GM23338 (cell line): ENCODE measurements around the gene TRIM32. TPM values are rescaled to one million over a fixed set of nuclear protein-coding genes. Genes with fewer than 3 reads are reported as not detected.
A peak's percentile ranks its signal among the peaks of the same experiment; 100 is the strongest.
"Not testable (repeated sequence)": the region's sequence is repeated elsewhere in the genome, so short reads cannot be mapped to it uniquely, and the experiment has no call there.

Experiments
- ATAC-seq: fragments of 200-7000 bp; cut with Tn5 transposase; 3 replicates; pipeline ENCODE4 v1.9.1; 2020
- DNase-seq: peaks from one replicate; pipeline ENCODE4 v3.0.0-alpha.2; 2015; ENCODE audit warnings: low spot score
- H2AFZ ChIP-seq: fragments of 200-600 bp; sonication (generic); 2 replicates; pipeline ENCODE4 v1.8.0; 2016; ENCODE audit warnings: antibody characterized with exemption, mild to moderate bottlenecking, moderate library complexity
- H3F3A ChIP-seq: fragments of 200-600 bp; sonication (generic); replicated peaks from 2 replicates; pipeline ENCODE4 v1.8.0; 2017; ENCODE audit warnings: antibody characterized with exemption, mixed run types, low read depth
- H3K27ac ChIP-seq: fragments of 200-600 bp; sonication (generic); 2 replicates; pipeline ENCODE4 v1.6.1; 2016; ENCODE audit warnings: low read depth
- H3K27me3 ChIP-seq: fragments of 200-600 bp; sonication (generic); 2 replicates; pipeline ENCODE4 v1.8.0; 2016; ENCODE audit warnings: mild to moderate bottlenecking, mixed run types, moderate library complexity; ENCODE audit not compliant: insufficient read depth
- H3K36me3 ChIP-seq: fragments of 200-600 bp; sonication (generic); 2 replicates; pipeline ENCODE4 v1.8.0; 2016; ENCODE audit warnings: mild to moderate bottlenecking; ENCODE audit not compliant: insufficient read depth
- H3K4me1 ChIP-seq: fragments of 200-600 bp; sonication (generic); 2 replicates; pipeline ENCODE4 v1.8.0; 2016; ENCODE audit warnings: mild to moderate bottlenecking, moderate library complexity; ENCODE audit not compliant: insufficient read depth
- H3K4me2 ChIP-seq: fragments of 200-600 bp; sonication (generic); 2 replicates; pipeline ENCODE4 v1.7.1; 2017; ENCODE audit warnings: mixed run types
- H3K4me3 ChIP-seq: fragments of 200-600 bp; sonication (generic); 2 replicates; pipeline ENCODE4 v1.6.1; 2016; ENCODE audit warnings: mixed run types
- H3K79me2 ChIP-seq: fragments of 200-600 bp; sonication (generic); replicated peaks from 2 replicates; pipeline ENCODE4 v1.8.0; 2017; ENCODE audit warnings: mild to moderate bottlenecking; ENCODE audit not compliant: insufficient read depth
- H3K9me2 ChIP-seq: fragments of 200-600 bp; sonication (generic); 2 replicates; pipeline ENCODE4 v1.8.0; 2017; ENCODE audit not compliant: insufficient read depth
- H4K20me1 ChIP-seq: fragments of 200-600 bp; sonication (generic); replicated peaks from 2 replicates; pipeline ENCODE4 v1.8.0; 2017; ENCODE audit warnings: mild to moderate bottlenecking; ENCODE audit not compliant: insufficient read depth
- H3K27ac Mint-ChIP-seq: 2 replicates; pipeline ENCODE4 v1.8.0; 2020; ENCODE audit warnings: inconsistent platforms, mild to moderate bottlenecking, moderate library complexity, mixed read lengths
- H3K27me3 Mint-ChIP-seq: 3 replicates; pipeline ENCODE4 v1.8.0; 2022; ENCODE audit warnings: low read depth, mild to moderate bottlenecking, moderate library complexity, mixed read lengths, inconsistent platforms; ENCODE audit not compliant: insufficient read depth, poor library complexity
- H3K36me3 Mint-ChIP-seq: 3 replicates; pipeline ENCODE4 v1.8.0; 2021; ENCODE audit warnings: low read depth, mild to moderate bottlenecking, inconsistent platforms, moderate library complexity, mixed read lengths
- H3K4me1 Mint-ChIP-seq: 3 replicates; pipeline ENCODE4 v1.8.0; 2020; ENCODE audit warnings: mild to moderate bottlenecking, inconsistent platforms, mixed read lengths
- H3K4me3 Mint-ChIP-seq: 3 replicates; pipeline ENCODE4 v1.8.0; 2021; ENCODE audit warnings: moderate library complexity, mild to moderate bottlenecking, inconsistent platforms, mixed read lengths
- H3K9me3 Mint-ChIP-seq: 3 replicates; pipeline ENCODE4 v1.8.0; 2020; ENCODE audit warnings: moderate library complexity, mild to moderate bottlenecking, inconsistent platforms, mixed read lengths
- ETS1 ChIP-seq: IDR thresholded peaks from 2 replicates; pipeline ENCODE4 v1.6.1; 2016; ENCODE audit warnings: antibody characterized with exemption
- EZH2phosphoT487 ChIP-seq: fragments of 200-600 bp; sonication (generic); IDR thresholded peaks from one replicate; pipeline ENCODE4 v1.8.1; 2018; ENCODE audit warnings: antibody characterized with exemption; ENCODE audit not compliant: unreplicated experiment
- JUNB ChIP-seq: IDR thresholded peaks from one replicate; pipeline ENCODE4 v1.6.1; 2016; ENCODE audit warnings: antibody characterized with exemption; ENCODE audit not compliant: unreplicated experiment
- NANOG ChIP-seq: IDR thresholded peaks from 2 replicates; pipeline ENCODE4 v1.6.1; 2016; ENCODE audit warnings: antibody characterized with exemption, borderline replicate concordance
- POLR2AphosphoS5 ChIP-seq: IDR thresholded peaks from 2 replicates; pipeline ENCODE4 v1.6.1; 2016; ENCODE audit warnings: antibody characterized with exemption, low read depth
- REST ChIP-seq: IDR thresholded peaks from one replicate; pipeline ENCODE4 v1.6.1; 2018; ENCODE audit warnings: antibody characterized with exemption; ENCODE audit not compliant: unreplicated experiment
- STAT1 ChIP-seq: IDR thresholded peaks from one replicate; pipeline ENCODE4 v1.6.1; 2016; ENCODE audit warnings: antibody characterized with exemption; ENCODE audit not compliant: unreplicated experiment
- ZNF331 ChIP-seq: fragments of 250-450 bp; sonication (Bioruptor Pico); IDR thresholded peaks from 2 replicates; pipeline ENCODE4 v1.5.0; 2020; ENCODE audit warnings: low read depth, mild to moderate bottlenecking, moderate library complexity
- polyA plus RNA-seq: library from polyadenylated mRNA; unstranded; fragments of >200 nt; fragmentation: Nextera tagmentation; extraction: Ambion mirVana; gene quantifications from 2 replicates; pipeline ENCODE4 v1.2.1, GENCODE V29; 2016
- total RNA-seq: library from RNA; depleted of rRNA; stranded (reverse); fragments of >200 nt; shearing (Covaris generic); gene quantifications from 2 replicates; pipeline ENCODE4 v1.2.3, GENCODE V29; 2014
- TF ChIP-seq, protein P1 (sequence below), 2 experiments: fragments of 200-600 bp in 1 of 2; sonication (generic) in 1 of 2; conservative IDR thresholded peaks; 2 replicates each; pipeline versions ENCODE4 v1.5.1 to v1.6.1; 2016 to 2017; ENCODE audit warnings: antibody characterized with exemption in 2 of 2, low read depth in 2 of 2, mild to moderate bottlenecking in 2 of 2, moderate library complexity in 1 of 2

The TRIM32 gene
- total and polyA plus RNA-seq, 2 experiments from 2014 or later, result 6.7 to 16.3 TPM

DNA sequence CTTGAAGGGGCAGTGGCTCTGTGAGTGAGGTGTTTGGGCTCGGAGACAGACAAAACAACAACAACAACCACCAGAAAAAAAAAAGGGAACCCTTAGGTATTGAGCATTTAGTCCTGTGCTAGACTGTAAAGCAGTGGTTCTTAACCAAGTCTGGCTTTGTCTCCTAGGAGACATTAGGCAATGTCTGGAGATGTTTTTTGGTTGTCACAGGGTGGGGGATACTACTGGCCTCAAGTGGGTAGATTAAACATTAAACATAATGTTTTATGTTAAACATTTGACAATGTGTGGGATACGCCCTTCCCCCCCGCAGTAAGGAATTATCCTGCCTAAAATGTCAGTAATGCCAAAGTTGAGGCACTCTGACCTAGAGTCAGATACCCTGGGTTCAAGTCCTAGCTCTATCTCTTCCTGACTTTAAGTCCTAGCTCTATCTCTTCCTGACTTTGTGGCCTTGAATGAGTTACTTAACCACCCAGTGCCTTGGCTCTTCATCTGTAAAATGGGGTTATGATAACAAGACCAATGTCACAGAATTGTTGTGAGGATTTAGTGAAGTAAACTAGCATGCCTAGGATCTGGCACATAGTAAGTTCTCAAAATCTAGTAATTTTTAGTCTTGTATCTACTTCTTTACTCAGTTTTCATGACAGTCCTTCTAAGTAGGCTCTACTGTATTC lies 1.8 kb downstream of the TRIM32 start:
- Histone ChIP-seq H3K27ac (no peak overlapping the region), H3K4me1 (peaks cover 28% of the 10 kb centered on the region), H3K79me2 (peaks cover 59% of the 10 kb centered on the region), H3K4me3 (peak overlapping the region; percentile 77; the same call in 1 of the 2 replicates), H3K27me3 (no peaks in the 10 kb centered on the region), H3K9me2 (0 out of 2 replicates have a peak, but pooled peaks cover 4% of the 10 kb centered on the region), H3F3A (no peaks in the 10 kb centered on the region), H4K20me1 (peaks cover 23% of the 10 kb centered on the region; the same call in 1 of the 2 replicates), H2AFZ (no peak overlapping the region), H3K4me2 (peak overlapping the region; percentile 96), H3K36me3 (0 out of 2 replicates have a peak, but pooled peaks cover 4% of the 10 kb centered on the region)
- peaks cover 12% of the 10 kb centered on the region for H3K27me3 Mint-ChIP-seq
- peaks cover 14% of the 10 kb centered on the region; the same call in 2 of the 3 replicates for H3K36me3 Mint-ChIP-seq
- H3K27ac Mint-ChIP-seq, result peak overlapping the region; percentile 50; the same call in 1 of the 2 replicates
- no peak for DNase-seq
- H3K4me3 Mint-ChIP-seq, result peak overlapping the region; percentile 81; the same call in 1 of the 3 replicates
- no peak for ATAC-seq
- H3K4me1 Mint-ChIP-seq, result peaks cover 27% of the 10 kb centered on the region
- no peak for TF ChIP-seq NANOG
- TF ChIP-seq REST, result no peak
- TF ChIP-seq STAT1, result no peak
- no peak for TF ChIP-seq EZH2phosphoT487
- H3K9me3 Mint-ChIP-seq, result peaks cover 9% of the 10 kb centered on the region

DNA sequence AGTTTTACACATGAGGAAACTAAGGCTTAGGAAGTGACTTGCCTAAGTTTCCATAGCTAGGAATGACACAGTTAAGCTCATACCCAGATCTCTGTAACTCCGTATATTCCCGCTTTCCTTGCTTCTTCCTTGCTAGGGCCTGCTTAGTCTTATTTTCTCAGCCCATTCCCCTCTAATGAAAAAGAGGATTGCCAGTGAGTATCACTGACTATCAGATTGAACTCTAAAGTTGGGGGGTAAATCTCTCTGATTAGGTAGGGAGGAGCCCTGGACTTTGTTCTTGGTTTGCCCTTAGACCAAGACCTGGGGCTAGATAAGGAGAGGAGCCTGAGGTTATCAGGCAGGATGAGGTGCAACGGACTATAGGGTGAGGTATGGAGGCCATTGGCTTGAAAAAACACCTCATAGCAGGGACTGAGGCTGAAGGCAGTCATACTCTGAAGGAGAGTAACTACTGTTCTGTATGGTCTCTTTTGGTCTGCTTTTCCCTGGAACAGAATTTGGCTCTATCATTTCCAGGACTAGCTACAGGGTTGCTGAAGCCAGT lies 2.5 kb downstream of the TRIM32 start:
- Histone ChIP-seq H2AFZ (no peak overlapping the region), H3K4me3 (no peak overlapping the region), H3K27me3 (no peaks in the 10 kb centered on the region), H3K27ac (no peak overlapping the region), H3K9me2 (0 out of 2 replicates have a peak, but pooled peaks cover 4% of the 10 kb centered on the region), H3F3A (no peaks in the 10 kb centered on the region), H3K79me2 (peaks cover 64% of the 10 kb centered on the region), H4K20me1 (peaks cover 23% of the 10 kb centered on the region; the same call in 1 of the 2 replicates), H3K4me1 (peaks cover 28% of the 10 kb centered on the region), H3K4me2 (no peak overlapping the region), H3K36me3 (no peaks in the 10 kb centered on the region)
- TF ChIP-seq NANOG, result no peak
- TF ChIP-seq, protein P1, sequence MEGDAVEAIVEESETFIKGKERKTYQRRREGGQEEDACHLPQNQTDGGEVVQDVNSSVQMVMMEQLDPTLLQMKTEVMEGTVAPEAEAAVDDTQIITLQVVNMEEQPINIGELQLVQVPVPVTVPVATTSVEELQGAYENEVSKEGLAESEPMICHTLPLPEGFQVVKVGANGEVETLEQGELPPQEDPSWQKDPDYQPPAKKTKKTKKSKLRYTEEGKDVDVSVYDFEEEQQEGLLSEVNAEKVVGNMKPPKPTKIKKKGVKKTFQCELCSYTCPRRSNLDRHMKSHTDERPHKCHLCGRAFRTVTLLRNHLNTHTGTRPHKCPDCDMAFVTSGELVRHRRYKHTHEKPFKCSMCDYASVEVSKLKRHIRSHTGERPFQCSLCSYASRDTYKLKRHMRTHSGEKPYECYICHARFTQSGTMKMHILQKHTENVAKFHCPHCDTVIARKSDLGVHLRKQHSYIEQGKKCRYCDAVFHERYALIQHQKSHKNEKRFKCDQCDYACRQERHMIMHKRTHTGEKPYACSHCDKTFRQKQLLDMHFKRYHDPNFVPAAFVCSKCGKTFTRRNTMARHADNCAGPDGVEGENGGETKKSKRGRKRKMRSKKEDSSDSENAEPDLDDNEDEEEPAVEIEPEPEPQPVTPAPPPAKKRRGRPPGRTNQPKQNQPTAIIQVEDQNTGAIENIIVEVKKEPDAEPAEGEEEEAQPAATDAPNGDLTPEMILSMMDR (conservative IDR thresholded peaks at IDR 0.05; ENCODE audit: low read depth in 2 of 2), result no peak
- TF ChIP-seq POLR2AphosphoS5, result no peak
- no peak for TF ChIP-seq JUNB
- no peak for TF ChIP-seq ZNF331 (CRISPR knock-in tag)
- no peak for TF ChIP-seq STAT1
- TF ChIP-seq ETS1, result no peak
- no peak for ATAC-seq
- no peak for DNase-seq
- H3K27me3 Mint-ChIP-seq, result peaks cover 12% of the 10 kb centered on the region
- H3K36me3 Mint-ChIP-seq, result peaks cover 10% of the 10 kb centered on the region; the same call in 2 of the 3 replicates
- H3K4me1 Mint-ChIP-seq, result peaks cover 27% of the 10 kb centered on the region
- H3K27ac Mint-ChIP-seq, result no peak overlapping the region
- no peak overlapping the region for H3K4me3 Mint-ChIP-seq
- H3K9me3 Mint-ChIP-seq, result peaks cover 3% of the 10 kb centered on the region

DNA sequence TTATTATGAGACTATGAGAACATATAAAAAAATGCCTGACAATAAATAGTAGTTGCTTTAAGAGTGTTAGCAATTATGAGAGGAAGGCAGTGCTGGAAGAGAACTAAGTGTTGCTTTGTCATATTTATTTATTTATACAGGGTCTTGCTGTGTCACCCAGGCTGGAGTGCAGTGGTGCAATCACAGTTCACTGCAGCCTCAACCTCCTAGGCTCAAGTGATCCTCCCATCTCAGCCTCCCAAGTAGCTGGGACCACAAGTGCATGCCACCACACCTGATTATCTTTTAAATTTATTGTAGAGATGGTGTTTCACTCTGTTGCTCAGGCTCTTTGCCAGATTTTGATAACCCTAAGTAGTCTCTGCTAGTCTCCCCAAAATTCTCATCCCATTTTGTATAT lies 3.7 kb downstream of the TRIM32 start:
- not testable (repeated sequence) for H3K27ac ChIP-seq, H3K4me2 ChIP-seq, H3K27me3 ChIP-seq, H3K27ac Mint-ChIP-seq, H3K36me3 Mint-ChIP-seq, H3K9me3 Mint-ChIP-seq, H3F3A ChIP-seq, H3K36me3 ChIP-seq, H3K4me3 ChIP-seq, H3K4me3 Mint-ChIP-seq, H3K9me2 ChIP-seq, ATAC-seq, H2AFZ ChIP-seq, DNase-seq
- H4K20me1 ChIP-seq, result peaks cover 26% of the 10 kb centered on the region; the same call in 1 of the 2 replicates
- Mint-ChIP-seq H3K27me3 (peaks cover 12% of the 10 kb centered on the region), H3K4me1 (peaks cover 27% of the 10 kb centered on the region)
- H3K79me2 ChIP-seq, result peaks cover 75% of the 10 kb centered on the region
- peaks cover 28% of the 10 kb centered on the region for H3K4me1 ChIP-seq
